HG02798 (cell line): ENCODE results near the gene PGF.
"Not testable (repeated sequence)": the region's sequence is repeated elsewhere in the genome, so short reads cannot be mapped to it uniquely, and the experiment has no call there.

Source experiments
- ATAC-seq: cut with Tn5 transposase; IDR thresholded peaks from one replicate; pipeline ENCODE4 v1.9.1; 2021; ENCODE audit warnings: mild to moderate bottlenecking; ENCODE audit not compliant: unreplicated experiment, poor library complexity

PGF gene

GRCh38 chr14:74955229-74956026, at the start of gene PGF:
Gene PGF (minus strand): TSS chr14:74955597. CDS start chr14:74955242, 355 bp downstream.
- ATAC-seq: peak; percentile 48

- no peak for ATAC-seq
These were observed 48.0 kb upstream of the PGF start for GRCh38 chr14:75003250-75004027.

- peak; percentile 97 for ATAC-seq
These were observed 47.2 kb upstream of the PGF start, which contains the start of gene EIF2B2 for GRCh38 chr14:75002392-75003249. Gene EIF2B2 (plus strand): TSS chr14:75002921. CDS start chr14:75002991, 70 bp downstream.

GRCh38 chr14:75001899-75002298, 46.5 kb upstream of the PGF start:
- ATAC-seq: no peak

- ATAC-seq: no peak
These were observed 45.9 kb upstream of the PGF start for GRCh38 chr14:75001261-75001660.

- not testable (repeated sequence) for ATAC-seq
These were observed 40.4 kb upstream of the PGF start for GRCh38 chr14:74995781-74996180.

GRCh38 chr14:74994182-74994581, 38.8 kb upstream of the PGF start:
- ATAC-seq: not testable (repeated sequence)

GRCh38 chr14:74988993-74989392, 33.6 kb upstream of the PGF start:
- no peak for ATAC-seq

GRCh38 chr14:74988131-74988530, 32.7 kb upstream of the PGF start:
- no peak for ATAC-seq

- ATAC-seq: no peak
These were observed 30.4 kb upstream of the PGF start for GRCh38 chr14:74985806-74986205.

- no peak for ATAC-seq
These were observed 29.6 kb upstream of the PGF start for GRCh38 chr14:74985028-74985310.

GRCh38 chr14:74984236-74985027, 29.0 kb upstream of the PGF start:
- ATAC-seq: no peak

GRCh38 chr14:74983343-74983742, 27.9 kb upstream of the PGF start:
- no peak for ATAC-seq

- no peak for ATAC-seq
These were observed 27.3 kb upstream of the PGF start for GRCh38 chr14:74982661-74983060.

GRCh38 chr14:74981833-74982232, 26.4 kb upstream of the PGF start:
- no peak for ATAC-seq

- no peak for ATAC-seq
These were observed 26.0 kb upstream of the PGF start for GRCh38 chr14:74981462-74981782.

- ATAC-seq: no peak
These were observed 25.5 kb upstream of the PGF start for GRCh38 chr14:74980731-74981461.

- ATAC-seq: no peak
These were observed 25.0 kb upstream of the PGF start for GRCh38 chr14:74980398-74980730.
